ENCODE results near the gene GGNBP2.

- TF ChIP-seq CTCF (IDR thresholded peaks at IDR 0.05): no peak
- no peak for TF ChIP-seq POLR2A (IDR thresholded peaks at IDR 0.05)
Observed at GRCh38 chr17:36525113-36525512, 19.6 kb upstream of the GGNBP2 start.

Data from uterus (tissue), 2 donors.